H9 (cell line): ENCODE data around the gene HNMT. TPM values are rescaled to one million over a fixed set of nuclear protein-coding genes. Genes with fewer than 3 reads are reported as not detected.

Experiments
- DNase-seq: peaks from one replicate; pipeline ENCODE4 v3.0.0-alpha.2; 2017
- H2AFZ ChIP-seq: one replicate; pipeline ENCODE4 v1.6.1; 2013; ENCODE audit warnings: mild to moderate bottlenecking, low read length, control low read depth, moderate library complexity
- H2AK5ac ChIP-seq: 2 replicates; pipeline ENCODE4 v1.6.1; 2013; ENCODE audit warnings: low read length, control low read depth, mixed read lengths; ENCODE audit not compliant: insufficient read length
- H2BK120ac ChIP-seq: one replicate; pipeline ENCODE4 v1.6.1; 2013; ENCODE audit warnings: low read depth, mild to moderate bottlenecking, low read length, control low read depth, inconsistent platforms; ENCODE audit not compliant: poor library complexity, severe bottlenecking
- H2BK12ac ChIP-seq: 2 replicates; pipeline ENCODE4 v1.6.1; 2013; ENCODE audit warnings: low read length, control low read depth, mixed read lengths, low read depth; ENCODE audit not compliant: insufficient read length
- H2BK15ac ChIP-seq: 2 replicates; pipeline ENCODE4 v1.6.1; 2013; ENCODE audit warnings: low read depth, low read length, control low read depth
- H2BK20ac ChIP-seq: one replicate; pipeline ENCODE4 v1.6.1; 2013; ENCODE audit warnings: low read depth, mild to moderate bottlenecking, low read length, control low read depth, inconsistent platforms; ENCODE audit not compliant: poor library complexity, severe bottlenecking
- H2BK5ac ChIP-seq: 2 replicates; pipeline ENCODE4 v1.6.1; 2013; ENCODE audit warnings: low read length, control low read depth, mixed read lengths; ENCODE audit not compliant: insufficient read length
- H3K14ac ChIP-seq: 2 replicates; pipeline ENCODE4 v1.6.1; 2013; ENCODE audit warnings: low read length, control low read depth; ENCODE audit not compliant: insufficient read depth
- H3K18ac ChIP-seq: 2 replicates; pipeline ENCODE4 v1.6.1; 2013; ENCODE audit warnings: low read depth, mild to moderate bottlenecking, mixed read lengths, low read length, control low read depth; ENCODE audit not compliant: insufficient read length
- H3K23ac ChIP-seq: 2 replicates; pipeline ENCODE4 v1.6.1; 2013; ENCODE audit warnings: low read length, control low read depth, mixed read lengths, low read depth; ENCODE audit not compliant: insufficient read length
- H3K23me2 ChIP-seq: 2 replicates; pipeline ENCODE4 v1.6.1; 2013; ENCODE audit warnings: low read depth, mild to moderate bottlenecking, mixed read lengths, low read length, control low read depth; ENCODE audit not compliant: insufficient read length, poor library complexity, severe bottlenecking
- H3K27ac ChIP-seq: 2 replicates; pipeline ENCODE4 v1.5.1; 2013; ENCODE audit warnings: low read length, control low read depth, mixed read lengths, low read depth; ENCODE audit not compliant: insufficient read length
- H3K27me3 ChIP-seq: 2 replicates; pipeline ENCODE4 v1.6.1; 2013; ENCODE audit warnings: low read length, control low read depth, inconsistent platforms; ENCODE audit not compliant: insufficient read depth
- H3K4ac ChIP-seq: 2 replicates; pipeline ENCODE4 v1.6.1; 2013; ENCODE audit warnings: low read depth, mild to moderate bottlenecking, control low read depth, inconsistent platforms, low read length, moderate library complexity
- H3K4me1 ChIP-seq: 2 replicates; pipeline ENCODE4 v1.6.1; 2013; ENCODE audit warnings: low read length, control low read depth, inconsistent platforms; ENCODE audit not compliant: insufficient read depth
- H3K4me2 ChIP-seq: 2 replicates; pipeline ENCODE4 v1.6.1; 2013; ENCODE audit warnings: low read length, control low read depth, mixed read lengths; ENCODE audit not compliant: insufficient read length, insufficient read depth
- H3K56ac ChIP-seq: 2 replicates; pipeline ENCODE4 v1.6.1; 2013; ENCODE audit warnings: low read depth, mild to moderate bottlenecking, mixed read lengths, low read length, control low read depth; ENCODE audit not compliant: insufficient read length
- H3K79me1 ChIP-seq: 2 replicates; pipeline ENCODE4 v1.6.1; 2013; ENCODE audit warnings: low read depth, mild to moderate bottlenecking, moderate library complexity, low read length, control low read depth, inconsistent platforms; ENCODE audit not compliant: insufficient read depth, poor library complexity, severe bottlenecking
- H3K79me2 ChIP-seq: 2 replicates; pipeline ENCODE4 v1.6.1; 2013; ENCODE audit warnings: low read length, control low read depth, inconsistent platforms; ENCODE audit not compliant: insufficient read depth
- H3K9ac ChIP-seq: 2 replicates; pipeline ENCODE4 v1.6.1; 2013; ENCODE audit warnings: low read length, control low read depth, mixed read lengths; ENCODE audit not compliant: insufficient read length; ENCODE audit errors: extremely low read depth
- H3K9me3 ChIP-seq: one replicate; pipeline ENCODE4 v1.6.1; 2013; ENCODE audit warnings: low read depth, low read length, inconsistent platforms; ENCODE audit not compliant: control insufficient read depth
- H3T11ph ChIP-seq: one replicate; pipeline ENCODE4 v1.6.1; 2013; ENCODE audit warnings: mild to moderate bottlenecking, low read length, control low read depth, inconsistent platforms
- H4K20me1 ChIP-seq: one replicate; pipeline ENCODE4 v1.6.1; 2013; ENCODE audit not compliant: control insufficient read depth, insufficient read length, insufficient read depth
- H4K5ac ChIP-seq: 2 replicates; pipeline ENCODE4 v1.6.1; 2013; ENCODE audit warnings: low read depth, mild to moderate bottlenecking, mixed read lengths, low read length, control low read depth; ENCODE audit not compliant: insufficient read length
- H4K8ac ChIP-seq: replicated peaks from 2 replicates; pipeline ENCODE4 v1.6.1; 2013; ENCODE audit warnings: low read length, control low read depth, mixed read lengths, low read depth; ENCODE audit not compliant: insufficient read length
- H4K91ac ChIP-seq: 2 replicates; pipeline ENCODE4 v1.6.1; 2013; ENCODE audit warnings: low read depth, mild to moderate bottlenecking, moderate library complexity, mixed read lengths, low read length, control low read depth; ENCODE audit not compliant: insufficient read length
- H3K27ac Mint-ChIP-seq, 3 experiments: 2 replicates in 2 of 3; 3 replicates in 1 of 3; pipeline ENCODE4 v1.8.0; 2020 to 2021; ENCODE audit warnings: mixed read lengths in 3 of 3, mild to moderate bottlenecking in 1 of 3, moderate library complexity in 1 of 3
- H3K27me3 Mint-ChIP-seq: 2 replicates; pipeline ENCODE4 v1.8.0; 2021; ENCODE audit warnings: low read depth, mild to moderate bottlenecking, moderate library complexity, mixed read lengths
- H3K36me3 Mint-ChIP-seq, 3 experiments: 2 replicates in 2 of 3; 3 replicates in 1 of 3; pipeline ENCODE4 v1.8.0; 2020 to 2021; ENCODE audit warnings: low read depth in 3 of 3, mixed read lengths in 3 of 3; ENCODE audit not compliant: insufficient read depth in 1 of 3
- H3K4me1 Mint-ChIP-seq, 2 experiments: 2 replicates each; pipeline ENCODE4 v1.8.0; 2020; ENCODE audit warnings: mixed read lengths in 2 of 2
- H3K4me3 Mint-ChIP-seq, 2 experiments: 2 replicates in 1 of 2; 3 replicates in 1 of 2; pipeline ENCODE4 v1.8.0; 2020 to 2021; ENCODE audit warnings: mild to moderate bottlenecking in 2 of 2, mixed read lengths in 2 of 2, moderate library complexity in 1 of 2
- H3K9me3 Mint-ChIP-seq, 2 experiments: 2 replicates in 1 of 2; 3 replicates in 1 of 2; pipeline ENCODE4 v1.8.0; 2020; ENCODE audit warnings: mild to moderate bottlenecking in 2 of 2, mixed read lengths in 2 of 2, moderate library complexity in 1 of 2
- CTCF ChIP-seq: fragments of 200-600 bp; sonication (generic); conservative IDR thresholded peaks from 3 replicates; pipeline ENCODE4 v1.8.0; 2021; ENCODE audit warnings: antibody characterized with exemption, mild to moderate bottlenecking
- WGBS: extraction: QIAGEN DNeasy Blood & Tissue Kit; methylation state at CpG from one replicate; pipeline ENCODE4 v1.1.7; 2013; ENCODE audit warnings: missing lambda C conversion rate, low lambda C conversion rate, mixed read lengths; ENCODE audit not compliant: insufficient read length; ENCODE audit errors: extremely low coverage; 5-methylcytosine and 5-hydroxymethylcytosine counted together
- total RNA-seq: library from RNA; stranded (reverse); gene quantifications from 2 replicates; pipeline ENCODE4 v1.2.1, GENCODE V29; 2021

HNMT gene
- total RNA-seq, 1 experiment from 2014 or later = 1.3 TPM

DNA sequence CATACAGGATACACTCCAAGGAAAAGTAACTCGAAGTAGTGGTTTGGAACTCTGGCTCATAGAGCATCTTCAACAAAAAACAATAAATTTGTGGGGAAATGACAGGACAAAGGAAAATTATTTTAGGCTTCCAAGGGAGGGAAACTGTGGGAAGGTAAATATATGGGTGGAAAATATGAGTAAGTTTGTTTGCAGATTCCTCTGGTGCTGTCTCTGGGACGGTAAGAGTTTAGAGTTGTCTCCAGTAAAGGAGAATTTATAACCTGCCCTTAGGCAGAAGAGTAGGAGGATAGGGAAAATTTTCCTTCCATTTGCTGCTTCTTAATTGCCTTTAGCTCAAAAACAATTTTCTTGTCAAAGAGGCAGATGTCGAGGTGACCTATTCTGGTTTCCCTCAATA lies 19.3 kb downstream of the HNMT start:
- no peak overlapping the region for H3K27ac Mint-ChIP-seq

More for the DNA sequence above, 19.3 kb downstream of the HNMT start:
- H3K56ac ChIP-seq = no peak overlapping the region
- H2BK5ac ChIP-seq = no peak overlapping the region
- H3K9ac ChIP-seq = no peak overlapping the region
- no peak overlapping the region for H3K27ac ChIP-seq
- no peaks in the 10 kb centered on the region for H3K79me1 ChIP-seq
- no peak for TF ChIP-seq CTCF
- no peaks in the 10 kb centered on the region for H3K27me3 ChIP-seq
- no peak overlapping the region for H3K4ac ChIP-seq
- H3K4me2 ChIP-seq = no peak overlapping the region
- Mint-ChIP-seq H3K27me3 (no peaks in the 10 kb centered on the region), H3K9me3 (no peaks in the 10 kb centered on the region; a peak in 1 of 5 replicates), H3K4me3 (no peak overlapping the region), H3K36me3 (no peaks in the 10 kb centered on the region), H3K4me1 (no peaks in the 10 kb centered on the region)
- no peaks in the 10 kb centered on the region for H3K9me3 ChIP-seq
- H3K23ac ChIP-seq = no peak overlapping the region
- no peak overlapping the region for H2BK20ac ChIP-seq
- no peak overlapping the region for H3K14ac ChIP-seq
- H2BK15ac ChIP-seq = no peak overlapping the region
- H3K4me1 ChIP-seq = no peaks in the 10 kb centered on the region
- H4K91ac ChIP-seq = no peak overlapping the region
- no peak overlapping the region for H2BK12ac ChIP-seq
- no peak overlapping the region for H2BK120ac ChIP-seq
- no peak overlapping the region for H4K8ac ChIP-seq
- H3K79me2 ChIP-seq = no peaks in the 10 kb centered on the region
- H4K5ac ChIP-seq = no peak overlapping the region
- no peak overlapping the region for H3K18ac ChIP-seq
- no CpG with 5 or more reads among the region's 3 CpGs for WGBS
- H3K23me2 ChIP-seq = no peaks in the 10 kb centered on the region
- DNase-seq = no peak
- no peak overlapping the region for H2AK5ac ChIP-seq
- peak overlapping the region; percentile 6 for H3T11ph ChIP-seq
- no peaks in the 10 kb centered on the region for H4K20me1 ChIP-seq
- no peak overlapping the region for H2AFZ ChIP-seq
